Stimulated activated CD4-positive, alpha-beta T cell treated with anti-CD3 and anti-CD28 coated beads, Interleukin-2, amount 100 ng/mL, for 24 hours (primary cell): ENCODE measurements around the gene ADCY5.

Source experiments
- DNase-seq, 2 donors: peaks; one replicate each; pipeline ENCODE4 v3.0.0-alpha.2; 2020

ADCY5 gene

GRCh38 chr3:123424999-123425712, 23.7 kb downstream of the ADCY5 start:
- DNase-seq = no peak

GRCh38 chr3:123424321-123424998, 24.4 kb downstream of the ADCY5 start:
- no peak for DNase-seq

- no peak for DNase-seq
Measured at GRCh38 chr3:123423806-123424205, 25.1 kb downstream of the ADCY5 start.

GRCh38 chr3:123423031-123423430, 25.9 kb downstream of the ADCY5 start:
- no peak for DNase-seq

GRCh38 chr3:123422457-123422856, 26.4 kb downstream of the ADCY5 start:
- DNase-seq = no peak

- no peak for DNase-seq
Measured at GRCh38 chr3:123421353-123422174, 27.3 kb downstream of the ADCY5 start.

- DNase-seq = no peak
Measured at GRCh38 chr3:123420416-123420968, 28.4 kb downstream of the ADCY5 start.

GRCh38 chr3:123419850-123420297, 29.0 kb downstream of the ADCY5 start:
- no peak for DNase-seq

- DNase-seq = no peak
Measured at GRCh38 chr3:123419181-123419849, 29.6 kb downstream of the ADCY5 start.

GRCh38 chr3:123416647-123417046, 32.2 kb downstream of the ADCY5 start:
- no peak for DNase-seq

- no peak for DNase-seq
Measured at GRCh38 chr3:123416173-123416572, 32.7 kb downstream of the ADCY5 start.

GRCh38 chr3:123414973-123415775, 33.7 kb downstream of the ADCY5 start:
- no peak for DNase-seq

- DNase-seq = no peak
Measured at GRCh38 chr3:123412811-123413604, 35.9 kb downstream of the ADCY5 start.

GRCh38 chr3:123412076-123412475, 36.8 kb downstream of the ADCY5 start:
- no peak for DNase-seq

- DNase-seq = no peak
Measured at GRCh38 chr3:123411340-123412040, 37.4 kb downstream of the ADCY5 start.

- DNase-seq = no peak
Measured at GRCh38 chr3:123410149-123410515, 38.8 kb downstream of the ADCY5 start.

GRCh38 chr3:123409443-123410148, 39.3 kb downstream of the ADCY5 start:
- no peak for DNase-seq

- DNase-seq = no peak
Measured at GRCh38 chr3:123406598-123406997, 42.3 kb downstream of the ADCY5 start.

GRCh38 chr3:123405936-123406510, 42.9 kb downstream of the ADCY5 start:
- no peak for DNase-seq
